GM12878 (cell line): ENCODE measurements around the gene FLACC1. TPM values are rescaled to one million over a fixed set of nuclear protein-coding genes. Genes with fewer than 3 reads are reported as not detected.
A peak's percentile ranks its signal among the peaks of the same experiment; 100 is the strongest.

Source experiments
- ATAC-seq: fragments of 200-7000 bp; cut with Tn5 transposase; 3 replicates; pipeline ENCODE4 v1.9.1; 2020; ENCODE audit warnings: mild to moderate bottlenecking, moderate library complexity
- BruUV-seq: library from RNA; stranded (reverse); fragments of 400-500 nt; replicated peaks from 2 replicates; lab custom pipeline; 2021; lab: Mats Ljungman, UMichigan
- CTCF ChIA-PET: fragments of 300-600 bp; sonication (Branson Sonifier 250); formaldehyde crosslinking; extraction: SDS; loops from one replicate; lab custom pipeline; 2021; ENCODE audit warnings: inconsistent platforms; lab: Yijun Ruan, JAX
- POLR2A ChIA-PET: fragments of 350-600 bp; formaldehyde crosslinking; extraction: SDS; loops from one replicate; lab custom pipeline; 2021; ENCODE audit warnings: inconsistent platforms; lab: Charles Lee
- RAD21 ChIA-PET: fragments of 300-600 bp; sonication (Branson Sonifier 250); formaldehyde crosslinking; loops from one replicate; lab custom pipeline; 2023; ENCODE audit warnings: antibody characterized with exemption; ENCODE audit not compliant: unreplicated experiment; lab: Charles Lee
- SMC1A ChIA-PET: fragments of 300-600 bp; sonication (Branson Sonifier 250); formaldehyde crosslinking; loops from one replicate; lab custom pipeline; 2023; ENCODE audit not compliant: unreplicated experiment, uncharacterized antibody; lab: Charles Lee
- DNase-seq: peaks from one replicate; pipeline ENCODE4 v3.0.0-alpha.2; 2011; ENCODE audit warnings: low read depth, low spot score
- FAIRE-seq: peaks from 3 replicates; lab custom pipeline; 2011; peaks lifted over from hg19 to GRCh38; lab: Jason Lieb, UNC
- H2AFZ ChIP-seq: 2 replicates; pipeline ENCODE4 v1.6.0; 2011; ENCODE audit warnings: low read depth, low read length, control low read depth; ENCODE audit not compliant: control insufficient read depth
- H3K27ac ChIP-seq: 2 replicates; pipeline ENCODE4 v1.5.1; 2011; ENCODE audit warnings: control low read depth; ENCODE audit not compliant: control insufficient read depth, insufficient read depth
- H3K27me3 ChIP-seq, 2 experiments: replicated peaks in 1 of 2; 2 replicates each; pipeline versions ENCODE4 v1.6.0 to v1.6.1; 2011; ENCODE audit warnings: low read length in 1 of 2; ENCODE audit not compliant: control insufficient read depth in 2 of 2, insufficient read depth in 2 of 2
- H3K36me3 ChIP-seq, 2 experiments: 2 replicates each; pipeline ENCODE4 v1.5.1; 2011; ENCODE audit warnings: low read length in 1 of 2; ENCODE audit not compliant: control insufficient read depth in 2 of 2, insufficient read depth in 2 of 2
- H3K4me1 ChIP-seq: 2 replicates; pipeline ENCODE4 v1.6.1; 2011; ENCODE audit warnings: mild to moderate bottlenecking, low read length, moderate library complexity, mixed read lengths; ENCODE audit not compliant: control insufficient read depth, insufficient read depth
- H3K4me2 ChIP-seq: 2 replicates; pipeline ENCODE4 v1.6.0; 2011; ENCODE audit warnings: control low read depth; ENCODE audit not compliant: control insufficient read depth, insufficient read depth
- H3K4me3 ChIP-seq: fragments of 200-600 bp; sonication (generic); 2 replicates; pipeline ENCODE4 v1.5.1; 2016
- H3K79me2 ChIP-seq: 2 replicates; pipeline ENCODE4 v1.6.0; 2011; ENCODE audit warnings: low read length; ENCODE audit not compliant: control insufficient read depth, insufficient read depth
- H3K9ac ChIP-seq: 2 replicates; pipeline ENCODE4 v1.8.0; 2011; ENCODE audit warnings: low read length, control low read depth, mixed read lengths; ENCODE audit not compliant: control insufficient read depth, insufficient read depth
- H3K9me3 ChIP-seq: replicated peaks from 3 replicates; pipeline ENCODE4 v1.5.1; 2011; ENCODE audit warnings: mild to moderate bottlenecking, low read length; ENCODE audit not compliant: control insufficient read depth, insufficient read depth
- H4K20me1 ChIP-seq: 2 replicates; pipeline ENCODE4 v1.6.0; 2011; ENCODE audit not compliant: control insufficient read depth, insufficient read depth
- CBX5 ChIP-seq: sonication (generic); IDR thresholded peaks from 2 replicates; pipeline ENCODE4 v1.6.1; 2016; ENCODE audit warnings: low read depth, moderate library complexity, mild to moderate bottlenecking, inconsistent platforms
- CHD4 ChIP-seq: fragments of 200-600 bp; sonication (generic); IDR thresholded peaks from 2 replicates; pipeline ENCODE4 v1.6.1; 2016; ENCODE audit warnings: mild to moderate bottlenecking
- MEF2A ChIP-seq: IDR thresholded peaks from 2 replicates; pipeline ENCODE4 v1.6.1; 2011; ENCODE audit warnings: low read depth, mild to moderate bottlenecking, low read length, moderate library complexity; ENCODE audit not compliant: insufficient read depth
- MXI1 ChIP-seq: fragments of 150-350 bp; IDR thresholded peaks from 2 replicates; pipeline ENCODE4 v1.6.1; 2011; ENCODE audit warnings: low read depth, mild to moderate bottlenecking, inconsistent platforms, low read length, improper control_type of control experiment
- MYC ChIP-seq: IDR thresholded peaks from 2 replicates; pipeline ENCODE4 v1.6.1; 2011; ENCODE audit warnings: mild to moderate bottlenecking, low read length, moderate library complexity, inconsistent platforms; ENCODE audit not compliant: insufficient read depth, insufficient replicate concordance, insufficient read length, severe bottlenecking
- NR2C1 ChIP-seq: fragments of 450-650 bp; IDR thresholded peaks from 2 replicates; pipeline ENCODE4 v1.6.1; 2017; ENCODE audit warnings: antibody characterized with exemption, mild to moderate bottlenecking, moderate library complexity
- NR2C2 ChIP-seq: IDR thresholded peaks from 2 replicates; pipeline ENCODE4 v1.6.1; 2011; ENCODE audit warnings: borderline replicate concordance, low read depth; ENCODE audit not compliant: control insufficient read depth, insufficient read length
- RBBP5 ChIP-seq: fragments of 200-600 bp; sonication (generic); conservative IDR thresholded peaks from 2 replicates; pipeline ENCODE4 v1.6.1; 2016
- SP1 ChIP-seq: IDR thresholded peaks from one replicate; pipeline ENCODE4 v1.6.1; 2011; ENCODE audit warnings: low read depth, low read length
- TAF1 ChIP-seq: IDR thresholded peaks from 2 replicates; pipeline ENCODE4 v1.6.1; 2011; ENCODE audit warnings: mild to moderate bottlenecking, low read depth, low read length, borderline replicate concordance
- TCF7 ChIP-seq: IDR thresholded peaks from 2 replicates; pipeline ENCODE4 v1.6.1; 2014; ENCODE audit warnings: antibody characterized with exemption, borderline replicate concordance
- YBX1 ChIP-seq: fragments of 450-650 bp; IDR thresholded peaks from 2 replicates; pipeline ENCODE4 v1.6.1; 2016; ENCODE audit warnings: antibody characterized with exemption
- WGBS: methylation state at CpG from one replicate; pipeline ENCODE4 v1.1.6; 2016; ENCODE audit warnings: low lambda C conversion rate; ENCODE audit not compliant: insufficient replicate concordance, insufficient coverage; ENCODE audit errors: missing lambda C conversion rate; 5-methylcytosine and 5-hydroxymethylcytosine counted together
- in situ Hi-C: fragments of 300-500 bp; cut with MboI; formaldehyde crosslinking; loops from 9 replicates; pipeline ENCODE4 v1.14.3; 2018; ENCODE audit warnings: mixed read lengths
- intact Hi-C: fragments of 100-400 bp; cut with micrococcal nuclease; formaldehyde crosslinking; loops from one replicate; pipeline ENCODE4 v1.14.2; 2022; ENCODE audit not compliant: unreplicated experiment
- polyA plus RNA-seq, 11 experiments: library from polyadenylated mRNA; depleted of rRNA in 4 of 11; unstranded in 6 of 11; stranded (reverse) in 5 of 11; fragments of >200 nt; fragmentation: Nextera tagmentation in 4 of 11; fragmentation: Illumina TruSeq in 1 of 11; extraction: Ambion mirVana in 4 of 11; extraction: Trizol in 1 of 11; gene quantifications; 1 replicate in 1 of 11; 2 replicates in 10 of 11; pipeline versions ENCODE4 v1.2.1 to v1.2.3, GENCODE V29; 2011 to 2016; ENCODE audit warnings: inconsistent platforms in 2 of 11, missing spikeins in 2 of 11, low read depth in 1 of 11
- total RNA-seq, 4 experiments: library from RNA; depleted of rRNA in 3 of 4; stranded (reverse); fragments of >200 nt in 3 of 4; fragmentation: Illumina TruSeq in 1 of 4; extraction: Trizol in 1 of 4; gene quantifications; 2 replicates each; pipeline versions ENCODE4 v1.2.1 to v1.2.3, GENCODE V29; 2013 to 2021
- TF ChIP-seq, protein P1 (sequence below): fragments of 450-650 bp; IDR thresholded peaks from 2 replicates; pipeline ENCODE4 v1.6.1; 2017; ENCODE audit warnings: mild to moderate bottlenecking, moderate library complexity
- TF ChIP-seq, protein P2 (sequence below): IDR thresholded peaks from 2 replicates; pipeline ENCODE4 v1.6.1; 2011; ENCODE audit warnings: mild to moderate bottlenecking, low read depth, low read length, moderate library complexity; ENCODE audit not compliant: insufficient replicate concordance
- TF ChIP-seq, protein P3 (sequence below): IDR thresholded peaks from 2 replicates; pipeline ENCODE4 v1.6.1; 2011; ENCODE audit warnings: borderline replicate concordance, low read depth, mild to moderate bottlenecking, moderate library complexity, low read length; ENCODE audit not compliant: insufficient read depth, poor library complexity, severe bottlenecking
- TF ChIP-seq, protein P4 (sequence below): fragments of 450-650 bp; IDR thresholded peaks from 2 replicates; pipeline ENCODE4 v1.6.1; 2017; ENCODE audit warnings: borderline replicate concordance

FLACC1 gene
- total and polyA plus RNA-seq, 10 of the 15 experiments (the other 5 are each of a cell fraction or from before 2014, with no cell fraction given) = 0.08 to 0.54 (median 0.30) TPM; not detected in 2

DNA sequence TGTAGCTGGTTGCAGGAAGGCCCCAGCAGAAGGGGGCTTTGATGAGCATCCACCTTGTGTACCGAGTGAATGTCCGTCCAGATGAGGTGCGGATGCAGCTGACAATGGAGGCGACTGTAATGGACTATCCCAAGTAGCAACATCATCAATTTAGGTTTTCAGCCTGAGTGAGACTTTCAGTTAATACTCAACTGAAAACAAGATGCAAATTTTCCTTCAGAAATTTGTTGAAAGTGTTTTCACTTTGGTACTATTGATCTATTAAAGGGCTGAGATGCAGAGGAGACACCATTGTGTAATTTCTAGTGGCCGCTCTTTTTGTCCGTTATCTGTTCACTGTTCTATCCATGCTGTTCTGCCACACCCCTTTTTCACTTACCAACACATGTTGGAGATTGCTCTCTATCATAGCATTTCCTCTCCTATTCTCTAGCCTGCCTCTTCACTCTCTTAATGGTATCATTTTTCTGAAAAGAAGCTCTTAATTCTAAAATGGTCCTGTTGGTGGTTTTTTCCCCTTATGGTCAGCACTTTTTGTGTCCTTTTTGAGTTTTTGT lies 108.8 kb downstream of the FLACC1 start:
- H3K36me3 ChIP-seq = no peaks in the 10 kb centered on the region; a peak in 1 of 4 replicates
- no peak overlapping the region for H3K9ac ChIP-seq
- SMC1A ChIA-PET = interaction anchor here (1.3 to 7.3 kb wide), 3 partner anchors 9 to 15 kb away, joined by 4 to 68 read pairs (median 6); partner anchors contain the start of gene CASP8
- WGBS = 28% methylated on average over 6 of the region's 6 CpGs
- H3K4me1 ChIP-seq = peaks cover 22% of the 10 kb centered on the region
- RAD21 ChIA-PET = interaction anchor here (0.9 to 1.5 kb wide), 4 partner anchors 11 to 31 kb away, joined by 3 to 4 read pairs (median 3); partner anchors contain the start of gene CASP8
- H3K79me2 ChIP-seq = no peaks in the 10 kb centered on the region
- POLR2A ChIA-PET = no interaction called here
- no peaks in the 10 kb centered on the region for H3K27me3 ChIP-seq
- intact Hi-C loops (no loop called here), in situ Hi-C loops (no loop called here)
- FAIRE-seq (peak; percentile 18), ATAC-seq (peak; percentile 55), DNase-seq (no peak)
- no peak overlapping the region for H2AFZ ChIP-seq
- H4K20me1 ChIP-seq = no peaks in the 10 kb centered on the region
- no peaks in the 10 kb centered on the region for H3K9me3 ChIP-seq
- H3K4me3 ChIP-seq = no peak overlapping the region
- no peak overlapping the region for H3K27ac ChIP-seq
- H3K4me2 ChIP-seq = no peak overlapping the region; the same call in 1 of the 2 replicates
- CTCF ChIA-PET = interaction anchor here (0.5 to 0.9 kb wide), 2 partner anchors 12 to 437 kb away, joined by 3 read pairs; no protein-coding TSS in a partner anchor
- no TSS peak for BruUV-seq
- TF ChIP-seq RBBP5 = no peak
- TF ChIP-seq TCF7 = no peak
- no peak for TF ChIP-seq YBX1
- 0 out of 2 replicates have a peak, but pooled peaks have one; percentile 19 for TF ChIP-seq MEF2A
- TF ChIP-seq MXI1 = 0 out of 2 replicates have a peak, but pooled peaks have one; percentile 29
- TF ChIP-seq, protein P1, sequence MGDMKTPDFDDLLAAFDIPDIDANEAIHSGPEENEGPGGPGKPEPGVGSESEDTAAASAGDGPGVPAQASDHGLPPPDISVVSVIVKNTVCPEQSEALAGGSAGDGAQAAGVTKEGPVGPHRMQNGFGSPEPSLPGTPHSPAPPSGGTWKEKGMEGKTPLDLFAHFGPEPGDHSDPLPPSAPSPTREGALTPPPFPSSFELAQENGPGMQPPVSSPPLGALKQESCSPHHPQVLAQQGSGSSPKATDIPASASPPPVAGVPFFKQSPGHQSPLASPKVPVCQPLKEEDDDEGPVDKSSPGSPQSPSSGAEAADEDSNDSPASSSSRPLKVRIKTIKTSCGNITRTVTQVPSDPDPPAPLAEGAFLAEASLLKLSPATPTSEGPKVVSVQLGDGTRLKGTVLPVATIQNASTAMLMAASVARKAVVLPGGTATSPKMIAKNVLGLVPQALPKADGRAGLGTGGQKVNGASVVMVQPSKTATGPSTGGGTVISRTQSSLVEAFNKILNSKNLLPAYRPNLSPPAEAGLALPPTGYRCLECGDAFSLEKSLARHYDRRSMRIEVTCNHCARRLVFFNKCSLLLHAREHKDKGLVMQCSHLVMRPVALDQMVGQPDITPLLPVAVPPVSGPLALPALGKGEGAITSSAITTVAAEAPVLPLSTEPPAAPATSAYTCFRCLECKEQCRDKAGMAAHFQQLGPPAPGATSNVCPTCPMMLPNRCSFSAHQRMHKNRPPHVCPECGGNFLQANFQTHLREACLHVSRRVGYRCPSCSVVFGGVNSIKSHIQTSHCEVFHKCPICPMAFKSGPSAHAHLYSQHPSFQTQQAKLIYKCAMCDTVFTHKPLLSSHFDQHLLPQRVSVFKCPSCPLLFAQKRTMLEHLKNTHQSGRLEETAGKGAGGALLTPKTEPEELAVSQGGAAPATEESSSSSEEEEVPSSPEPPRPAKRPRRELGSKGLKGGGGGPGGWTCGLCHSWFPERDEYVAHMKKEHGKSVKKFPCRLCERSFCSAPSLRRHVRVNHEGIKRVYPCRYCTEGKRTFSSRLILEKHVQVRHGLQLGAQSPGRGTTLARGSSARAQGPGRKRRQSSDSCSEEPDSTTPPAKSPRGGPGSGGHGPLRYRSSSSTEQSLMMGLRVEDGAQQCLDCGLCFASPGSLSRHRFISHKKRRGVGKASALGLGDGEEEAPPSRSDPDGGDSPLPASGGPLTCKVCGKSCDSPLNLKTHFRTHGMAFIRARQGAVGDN = no peak
- no peak for TF ChIP-seq SP1
- no peak for TF ChIP-seq CBX5
- TF ChIP-seq, protein P2, sequence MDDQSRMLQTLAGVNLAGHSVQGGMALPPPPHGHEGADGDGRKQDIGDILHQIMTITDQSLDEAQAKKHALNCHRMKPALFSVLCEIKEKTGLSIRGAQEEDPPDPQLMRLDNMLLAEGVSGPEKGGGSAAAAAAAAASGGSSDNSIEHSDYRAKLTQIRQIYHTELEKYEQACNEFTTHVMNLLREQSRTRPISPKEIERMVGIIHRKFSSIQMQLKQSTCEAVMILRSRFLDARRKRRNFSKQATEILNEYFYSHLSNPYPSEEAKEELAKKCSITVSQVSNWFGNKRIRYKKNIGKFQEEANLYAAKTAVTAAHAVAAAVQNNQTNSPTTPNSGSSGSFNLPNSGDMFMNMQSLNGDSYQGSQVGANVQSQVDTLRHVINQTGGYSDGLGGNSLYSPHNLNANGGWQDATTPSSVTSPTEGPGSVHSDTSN = no peak
- no peak for TF ChIP-seq NR2C1
- TF ChIP-seq, protein P3, sequence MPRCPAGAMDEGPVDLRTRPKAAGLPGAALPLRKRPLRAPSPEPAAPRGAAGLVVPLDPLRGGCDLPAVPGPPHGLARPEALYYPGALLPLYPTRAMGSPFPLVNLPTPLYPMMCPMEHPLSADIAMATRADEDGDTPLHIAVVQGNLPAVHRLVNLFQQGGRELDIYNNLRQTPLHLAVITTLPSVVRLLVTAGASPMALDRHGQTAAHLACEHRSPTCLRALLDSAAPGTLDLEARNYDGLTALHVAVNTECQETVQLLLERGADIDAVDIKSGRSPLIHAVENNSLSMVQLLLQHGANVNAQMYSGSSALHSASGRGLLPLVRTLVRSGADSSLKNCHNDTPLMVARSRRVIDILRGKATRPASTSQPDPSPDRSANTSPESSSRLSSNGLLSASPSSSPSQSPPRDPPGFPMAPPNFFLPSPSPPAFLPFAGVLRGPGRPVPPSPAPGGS = no peak
- TF ChIP-seq, protein P4, sequence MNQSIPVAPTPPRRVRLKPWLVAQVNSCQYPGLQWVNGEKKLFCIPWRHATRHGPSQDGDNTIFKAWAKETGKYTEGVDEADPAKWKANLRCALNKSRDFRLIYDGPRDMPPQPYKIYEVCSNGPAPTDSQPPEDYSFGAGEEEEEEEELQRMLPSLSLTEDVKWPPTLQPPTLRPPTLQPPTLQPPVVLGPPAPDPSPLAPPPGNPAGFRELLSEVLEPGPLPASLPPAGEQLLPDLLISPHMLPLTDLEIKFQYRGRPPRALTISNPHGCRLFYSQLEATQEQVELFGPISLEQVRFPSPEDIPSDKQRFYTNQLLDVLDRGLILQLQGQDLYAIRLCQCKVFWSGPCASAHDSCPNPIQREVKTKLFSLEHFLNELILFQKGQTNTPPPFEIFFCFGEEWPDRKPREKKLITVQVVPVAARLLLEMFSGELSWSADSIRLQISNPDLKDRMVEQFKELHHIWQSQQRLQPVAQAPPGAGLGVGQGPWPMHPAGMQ = no peak
- no peak for TF ChIP-seq MYC
- no peak for TF ChIP-seq TAF1
- TF ChIP-seq NR2C2 = no peak
- no peak for TF ChIP-seq CHD4
